Adrenal gland (tissue), 5 donors: ENCODE results near the gene TPBG.

ENCODE experiments used
- CTCF ChIP-seq, 6 experiments: fragments of 450-650 bp in 4 of 6; fragments of 200-600 bp in 2 of 6; sonication (generic) in 1 of 6; IDR thresholded peaks; 1 replicate in 5 of 6; 2 replicates in 1 of 6; pipeline versions ENCODE4 v1.5.1 to v1.8.0; 2016 to 2021; ENCODE audit warnings: antibody characterized with exemption in 6 of 6, mild to moderate bottlenecking in 2 of 6, moderate library complexity in 1 of 6
- POLR2A ChIP-seq, 2 donors: fragments of 450-650 bp; IDR thresholded peaks; one replicate each; pipeline ENCODE4 v1.6.1; 2017; ENCODE audit warnings: antibody characterized with exemption in 2 of 2, mild to moderate bottlenecking in 2 of 2, moderate library complexity in 1 of 2
- donor health status: DM: no; HTN: no; CAD: no.

GRCh38 chr6:82374516-82374915 is 10.9 kb downstream of the TPBG start:
- TF ChIP-seq POLR2A (IDR thresholded peaks at IDR 0.05), result no peak
- no peak for TF ChIP-seq CTCF (IDR thresholded peaks at IDR 0.05)
